DOHH2 (cell line): ENCODE data around the gene TRAF3IP3.
A peak's percentile ranks its signal among the peaks of the same experiment; 100 is the strongest.

Experiments
- H3F3A ChIP-seq: fragments of 200-600 bp; sonication (generic), shearing (Covaris generic); 2 replicates; pipeline ENCODE4 v1.6.0; 2016; ENCODE audit warnings: antibody characterized with exemption, mild to moderate bottlenecking; ENCODE audit not compliant: control insufficient read depth, insufficient read depth
- H3K27ac ChIP-seq: fragments of 200-600 bp; sonication (generic); 2 replicates; pipeline ENCODE4 v1.5.1; 2014; ENCODE audit warnings: low read depth, mild to moderate bottlenecking, low read length, moderate library complexity
- H3K27me3 ChIP-seq: fragments of 200-600 bp; sonication (generic); 2 replicates; pipeline ENCODE4 v1.6.1; 2014; ENCODE audit warnings: mild to moderate bottlenecking, low read length, mixed read lengths; ENCODE audit not compliant: control insufficient read depth
- H3K36me3 ChIP-seq: fragments of 200-600 bp; sonication (generic); 2 replicates; pipeline ENCODE4 v1.6.1; 2014; ENCODE audit warnings: mild to moderate bottlenecking, low read length, moderate library complexity, mixed read lengths; ENCODE audit not compliant: control insufficient read depth
- H3K4me1 ChIP-seq: fragments of 200-600 bp; sonication (generic); 2 replicates; pipeline ENCODE4 v1.6.1; 2014; ENCODE audit warnings: mild to moderate bottlenecking, low read length, mixed read lengths; ENCODE audit not compliant: control insufficient read depth
- H3K4me2 ChIP-seq: fragments of 200-600 bp; sonication (generic); 2 replicates; pipeline ENCODE4 v1.6.0; 2014; ENCODE audit warnings: mild to moderate bottlenecking, low read length, moderate library complexity
- H3K4me3 ChIP-seq: fragments of 200-600 bp; sonication (generic); 2 replicates; pipeline ENCODE4 v1.5.1; 2014; ENCODE audit warnings: mild to moderate bottlenecking, low read length, mixed read lengths
- H3K79me2 ChIP-seq: fragments of 200-600 bp; sonication (generic); 2 replicates; pipeline ENCODE4 v1.6.1; 2014; ENCODE audit warnings: mild to moderate bottlenecking, low read length, mixed read lengths; ENCODE audit not compliant: control insufficient read depth
- H3K9me2 ChIP-seq: fragments of 200-600 bp; sonication (generic); replicated peaks from 2 replicates; pipeline ENCODE4 v1.6.1; 2014; ENCODE audit warnings: mild to moderate bottlenecking, low read length, mixed read lengths; ENCODE audit not compliant: control insufficient read depth
- H3K9me3 ChIP-seq: fragments of 200-600 bp; sonication (generic); 2 replicates; pipeline ENCODE4 v1.6.1; 2014; ENCODE audit warnings: antibody characterized with exemption, low read length, mixed read lengths; ENCODE audit not compliant: control insufficient read depth, insufficient read depth
- H4K20me1 ChIP-seq: fragments of 200-600 bp; sonication (generic); 2 replicates; pipeline ENCODE4 v1.6.0; 2014; ENCODE audit warnings: low read depth, mild to moderate bottlenecking, antibody characterized with exemption, low read length, moderate library complexity; ENCODE audit not compliant: control insufficient read depth, insufficient read depth
- EZH2phosphoT487 ChIP-seq: fragments of 200-600 bp; sonication (generic); IDR thresholded peaks from 2 replicates; pipeline ENCODE4 v1.6.1; 2017; ENCODE audit warnings: borderline replicate concordance, mild to moderate bottlenecking, antibody characterized with exemption, low read length, moderate library complexity, mixed read lengths
- TF ChIP-seq, protein P1 (sequence below): fragments of 200-600 bp; sonication (generic); IDR thresholded peaks from one replicate; pipeline ENCODE4 v1.5.1; 2014; ENCODE audit warnings: antibody characterized with exemption, mild to moderate bottlenecking, low read depth, low read length; ENCODE audit not compliant: poor library complexity, severe bottlenecking

TRAF3IP3 gene

DNA sequence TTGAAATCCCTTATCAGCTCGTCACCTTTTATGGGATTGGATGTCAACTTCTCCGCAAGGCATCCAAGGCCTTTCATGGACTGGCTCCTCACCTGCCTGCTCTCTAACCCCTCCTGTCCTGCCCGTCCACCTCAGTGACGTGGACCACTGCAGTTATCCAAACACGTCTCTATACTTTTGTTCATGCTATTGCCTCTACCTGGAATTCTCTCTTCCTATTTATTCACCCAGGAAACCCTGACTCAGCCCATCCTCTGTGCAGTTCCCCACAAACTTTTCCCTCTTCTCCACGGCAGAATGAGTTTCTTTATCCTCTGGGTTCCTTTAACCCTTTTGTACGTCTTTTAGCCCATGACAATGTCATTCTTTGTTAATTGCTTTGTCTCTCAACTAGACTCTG, 66.9 kb downstream of the TRAF3IP3 start:
- Histone ChIP-seq H3K79me2 (no peaks in the 10 kb centered on the region), H3K27ac (no peak overlapping the region), H4K20me1 (no peaks in the 10 kb centered on the region), H3K4me3 (no peak overlapping the region), H3K27me3 (peaks cover 14% of the 10 kb centered on the region), H3K4me1 (peaks cover 10% of the 10 kb centered on the region), H3K36me3 (no peaks in the 10 kb centered on the region), H3K4me2 (peak overlapping the region; percentile 20; the same call in 1 of the 2 replicates), H3F3A (peaks cover 3% of the 10 kb centered on the region; the same call in 1 of the 2 replicates), H3K9me3 (no peaks in the 10 kb centered on the region), H3K9me2 (no peaks in the 10 kb centered on the region)
- no peak for TF ChIP-seq EZH2phosphoT487
- TF ChIP-seq, protein P1, sequence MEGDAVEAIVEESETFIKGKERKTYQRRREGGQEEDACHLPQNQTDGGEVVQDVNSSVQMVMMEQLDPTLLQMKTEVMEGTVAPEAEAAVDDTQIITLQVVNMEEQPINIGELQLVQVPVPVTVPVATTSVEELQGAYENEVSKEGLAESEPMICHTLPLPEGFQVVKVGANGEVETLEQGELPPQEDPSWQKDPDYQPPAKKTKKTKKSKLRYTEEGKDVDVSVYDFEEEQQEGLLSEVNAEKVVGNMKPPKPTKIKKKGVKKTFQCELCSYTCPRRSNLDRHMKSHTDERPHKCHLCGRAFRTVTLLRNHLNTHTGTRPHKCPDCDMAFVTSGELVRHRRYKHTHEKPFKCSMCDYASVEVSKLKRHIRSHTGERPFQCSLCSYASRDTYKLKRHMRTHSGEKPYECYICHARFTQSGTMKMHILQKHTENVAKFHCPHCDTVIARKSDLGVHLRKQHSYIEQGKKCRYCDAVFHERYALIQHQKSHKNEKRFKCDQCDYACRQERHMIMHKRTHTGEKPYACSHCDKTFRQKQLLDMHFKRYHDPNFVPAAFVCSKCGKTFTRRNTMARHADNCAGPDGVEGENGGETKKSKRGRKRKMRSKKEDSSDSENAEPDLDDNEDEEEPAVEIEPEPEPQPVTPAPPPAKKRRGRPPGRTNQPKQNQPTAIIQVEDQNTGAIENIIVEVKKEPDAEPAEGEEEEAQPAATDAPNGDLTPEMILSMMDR: no peak

DNA sequence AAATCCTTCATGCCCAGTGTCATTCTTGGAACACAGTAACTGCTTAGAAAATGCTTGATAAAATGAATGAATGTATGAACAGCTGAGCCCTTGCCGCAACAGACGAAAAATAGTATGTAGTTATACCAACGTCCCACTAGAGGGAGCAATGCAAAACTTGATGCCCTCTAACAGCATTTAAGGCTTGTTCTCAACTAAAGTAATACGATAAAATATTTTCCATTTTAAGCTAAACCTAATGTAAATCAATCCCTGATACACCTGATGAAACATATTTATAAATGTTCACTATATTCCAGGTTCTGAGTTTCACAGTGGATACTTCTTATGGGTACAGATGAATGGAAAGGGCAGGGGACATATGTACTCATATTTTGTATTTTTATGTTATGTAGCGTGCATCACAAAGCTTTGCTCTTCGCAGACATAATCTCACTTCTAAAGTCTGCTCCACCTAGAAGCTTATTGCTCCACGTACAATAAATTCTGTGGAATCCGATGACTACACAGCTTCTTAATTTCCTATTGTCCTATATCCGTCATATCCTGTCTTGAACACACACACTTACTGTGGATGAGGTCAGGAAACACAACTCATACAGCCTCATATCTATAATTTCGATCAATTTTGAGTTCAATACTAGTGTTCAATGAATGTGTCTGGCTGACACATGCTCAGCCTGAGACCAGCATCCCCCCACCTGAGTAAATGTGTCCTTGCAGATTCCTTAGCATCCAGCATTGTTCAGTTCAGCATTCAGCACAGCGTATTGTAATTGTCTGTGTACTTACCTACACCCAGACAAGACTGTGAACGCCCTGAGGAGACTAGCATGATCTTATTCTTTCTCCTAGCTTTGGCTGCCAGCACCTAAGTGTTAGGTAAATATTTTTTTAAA, 67.5 kb downstream of the TRAF3IP3 start:
- Histone ChIP-seq H3K4me1 (peaks cover 10% of the 10 kb centered on the region), H3K9me3 (no peaks in the 10 kb centered on the region), H3K9me2 (no peaks in the 10 kb centered on the region), H3K4me2 (peak overlapping the region; percentile 20), H3K36me3 (peaks cover 3% of the 10 kb centered on the region; the same call in 1 of the 2 replicates), H3F3A (peaks cover 3% of the 10 kb centered on the region; the same call in 1 of the 2 replicates), H3K4me3 (no peak overlapping the region), H4K20me1 (no peaks in the 10 kb centered on the region), H3K27me3 (peaks cover 11% of the 10 kb centered on the region), H3K79me2 (peaks cover 7% of the 10 kb centered on the region), H3K27ac (no peak overlapping the region)
- TF ChIP-seq EZH2phosphoT487: no peak
- TF ChIP-seq, protein P1: peak; percentile 73

DNA sequence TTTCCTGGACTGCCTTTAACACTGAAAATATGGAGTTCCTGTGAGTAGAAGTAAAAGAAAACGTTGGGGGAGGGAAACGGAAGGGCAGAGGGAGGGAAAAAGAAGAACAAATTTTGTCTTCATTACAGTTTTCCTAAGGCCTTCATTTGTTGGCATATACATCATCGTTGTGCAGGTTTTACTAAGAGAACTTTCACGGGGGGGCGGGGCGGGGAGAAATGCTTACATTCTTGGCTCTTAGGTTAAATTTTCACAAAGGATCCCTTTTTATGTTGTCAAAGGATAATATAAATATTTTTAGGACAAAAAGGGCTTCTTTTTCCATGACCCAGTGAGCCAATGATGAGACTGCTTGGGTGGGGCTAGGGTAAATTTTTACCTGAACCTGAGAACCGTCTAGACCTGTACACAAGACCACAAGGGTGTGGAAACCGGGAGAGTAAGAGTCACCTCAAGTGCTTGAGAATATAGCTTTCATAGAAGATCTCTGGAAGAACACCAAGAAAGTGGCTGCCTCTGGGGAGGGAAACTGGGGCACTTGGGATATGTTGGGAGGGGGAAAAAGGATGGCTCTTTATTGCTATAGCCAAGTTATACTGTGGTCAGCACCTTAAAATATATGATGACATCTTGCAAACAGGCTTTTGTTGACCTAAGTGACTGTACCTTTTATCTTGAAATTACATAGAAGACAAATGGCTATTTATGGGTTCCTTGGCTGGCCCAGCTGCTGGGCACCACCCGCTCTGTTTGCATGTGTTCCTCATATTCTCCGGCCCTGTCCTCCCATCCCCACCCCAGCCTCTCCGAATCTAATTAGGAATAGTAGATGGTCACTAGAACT, 70.0 kb downstream of the TRAF3IP3 start:
- Histone ChIP-seq H3K4me3 (no peak overlapping the region), H3K4me2 (no peak overlapping the region), H3K27ac (no peak overlapping the region), H3K79me2 (peaks cover 31% of the 10 kb centered on the region), H3K36me3 (peaks cover 16% of the 10 kb centered on the region), H4K20me1 (no peaks in the 10 kb centered on the region), H3K9me2 (no peaks in the 10 kb centered on the region), H3F3A (peaks cover 3% of the 10 kb centered on the region), H3K4me1 (peaks cover 22% of the 10 kb centered on the region), H3K9me3 (no peaks in the 10 kb centered on the region), H3K27me3 (no peaks in the 10 kb centered on the region; the same call in 1 of the 2 replicates)
- no peak for TF ChIP-seq EZH2phosphoT487
- TF ChIP-seq, protein P1: no peak
